HG03565 (cell line): ENCODE measurements around the gene TACC3.

Experiments used
- ATAC-seq: cut with Tn5 transposase; IDR thresholded peaks from one replicate; pipeline ENCODE4 v1.9.1; 2021; ENCODE audit warnings: mild to moderate bottlenecking, moderate library complexity; ENCODE audit not compliant: unreplicated experiment

Gene TACC3

DNA sequence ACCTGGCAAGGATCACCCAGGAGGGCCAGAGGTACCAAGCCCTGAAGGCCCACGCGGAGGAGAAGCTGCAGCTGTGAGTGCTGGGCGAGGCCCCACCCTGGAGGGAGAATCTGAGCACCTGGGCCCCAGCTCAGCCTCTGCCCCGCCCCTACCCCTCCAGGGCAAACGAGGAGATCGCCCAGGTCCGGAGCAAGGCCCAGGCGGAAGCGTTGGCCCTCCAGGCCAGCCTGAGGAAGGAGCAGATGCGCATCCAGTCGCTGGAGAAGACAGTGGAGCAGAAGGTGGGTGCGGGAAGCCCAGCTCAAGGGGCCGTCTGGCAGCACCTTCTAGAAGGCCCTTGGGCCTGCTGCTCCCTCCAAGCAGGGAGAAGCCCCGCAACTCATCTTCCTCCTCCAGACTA lies 23.2 kb downstream of the TACC3 start:
- ATAC-seq = no peak

DNA sequence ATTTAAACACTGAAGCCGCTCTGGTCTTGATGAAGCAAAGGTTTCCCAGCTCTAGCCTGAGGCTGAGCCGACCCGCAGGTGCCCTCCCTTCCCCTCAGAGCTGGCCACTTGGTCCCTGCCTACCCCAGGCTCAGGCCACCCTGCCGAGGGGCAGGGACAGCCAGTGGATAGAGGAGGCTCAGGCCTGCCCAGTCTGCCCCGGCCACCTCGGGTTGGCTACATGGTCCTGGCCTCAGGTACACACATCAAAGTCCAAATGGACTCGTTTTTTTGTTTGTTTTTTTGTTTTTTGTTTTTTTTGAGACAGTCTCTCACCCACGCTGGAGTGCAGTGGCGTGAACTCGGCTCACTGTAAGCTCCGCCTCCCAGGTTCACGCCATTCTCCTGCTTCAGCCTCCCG lies 23.8 kb downstream of the TACC3 start:
- no peak for ATAC-seq

GRCh38 chr4:1745697-1746096 lies 24.4 kb downstream of the TACC3 start:
- no peak for ATAC-seq

GRCh38 chr4:1746265-1746691 lies 25.0 kb downstream of the TACC3 start:
- ATAC-seq = no peak

GRCh38 chr4:1746919-1747602 lies 25.7 kb downstream of the TACC3 start:
- ATAC-seq = no peak

GRCh38 chr4:1747603-1747967 lies 26.3 kb downstream of the TACC3 start:
- no peak for ATAC-seq

DNA sequence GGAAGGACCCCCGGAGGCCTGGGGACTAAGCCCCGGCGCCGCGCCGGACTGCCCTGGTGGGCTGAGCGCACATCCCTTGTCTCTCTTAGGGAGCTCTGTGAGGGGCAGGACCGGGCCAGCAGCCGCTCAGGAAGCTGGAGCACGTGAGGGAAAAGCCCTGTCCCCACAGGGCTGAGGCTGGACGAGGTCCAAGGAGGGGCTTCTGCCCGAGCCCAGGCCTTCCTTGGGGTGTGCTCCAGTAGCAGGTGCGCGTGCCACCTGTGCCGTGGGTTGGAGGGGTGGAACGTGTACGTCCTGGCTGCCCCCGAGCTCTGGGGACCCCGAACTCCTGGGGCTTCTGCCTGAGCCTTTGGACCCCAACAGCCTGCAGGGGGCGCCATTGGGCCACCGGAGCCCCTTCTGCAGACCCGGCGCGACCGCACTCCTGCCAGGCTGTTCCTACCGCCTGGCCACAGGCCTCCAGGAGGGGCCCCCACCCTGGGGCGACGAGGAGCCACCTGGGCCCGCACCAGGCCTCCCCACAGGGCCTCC lies 27.2 kb downstream of the TACC3 start:
- ATAC-seq = no peak

GRCh38 chr4:1749370-1749769 lies 28.0 kb downstream of the TACC3 start:
- ATAC-seq = no peak

GRCh38 chr4:1749826-1750225 lies 28.5 kb downstream of the TACC3 start:
- no peak for ATAC-seq

DNA sequence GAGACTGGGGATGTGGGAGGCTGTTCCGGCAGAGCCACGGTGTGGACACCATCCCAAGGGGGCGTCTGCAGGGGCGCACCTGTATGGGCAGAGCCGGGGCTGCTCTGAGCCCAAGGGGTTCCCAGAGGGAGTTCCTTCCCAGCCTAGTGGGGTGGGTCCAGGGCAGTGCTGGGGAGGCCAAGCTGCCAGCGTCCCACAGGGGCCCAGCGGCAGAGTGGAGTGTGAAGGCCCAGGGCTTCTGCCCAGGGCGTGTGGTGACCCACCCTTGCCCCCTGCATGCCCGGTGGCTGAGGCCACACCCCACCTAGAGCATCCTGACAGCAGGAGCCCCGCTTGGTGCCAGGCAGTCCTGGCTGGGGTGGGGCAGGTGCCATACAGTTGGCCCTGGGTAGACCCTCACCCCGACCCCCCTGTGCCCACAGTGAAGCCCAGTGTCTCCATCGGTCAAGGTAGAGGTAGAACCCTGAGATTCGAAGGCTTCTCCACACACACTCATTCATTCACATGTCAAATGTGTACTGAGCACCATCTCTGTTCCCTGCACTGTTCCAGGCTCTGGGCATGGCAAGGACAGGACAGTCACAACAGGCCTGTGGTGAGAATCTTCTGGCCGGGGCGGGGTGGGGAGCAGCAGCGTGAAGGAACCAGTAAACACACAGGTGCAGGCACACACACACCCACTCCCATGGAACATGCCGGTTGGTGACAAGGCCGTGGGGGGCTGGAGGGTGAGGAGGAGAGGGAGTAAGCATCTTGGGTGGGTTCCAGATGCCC lies 29.2 kb downstream of the TACC3 start:
- no peak for ATAC-seq

DNA sequence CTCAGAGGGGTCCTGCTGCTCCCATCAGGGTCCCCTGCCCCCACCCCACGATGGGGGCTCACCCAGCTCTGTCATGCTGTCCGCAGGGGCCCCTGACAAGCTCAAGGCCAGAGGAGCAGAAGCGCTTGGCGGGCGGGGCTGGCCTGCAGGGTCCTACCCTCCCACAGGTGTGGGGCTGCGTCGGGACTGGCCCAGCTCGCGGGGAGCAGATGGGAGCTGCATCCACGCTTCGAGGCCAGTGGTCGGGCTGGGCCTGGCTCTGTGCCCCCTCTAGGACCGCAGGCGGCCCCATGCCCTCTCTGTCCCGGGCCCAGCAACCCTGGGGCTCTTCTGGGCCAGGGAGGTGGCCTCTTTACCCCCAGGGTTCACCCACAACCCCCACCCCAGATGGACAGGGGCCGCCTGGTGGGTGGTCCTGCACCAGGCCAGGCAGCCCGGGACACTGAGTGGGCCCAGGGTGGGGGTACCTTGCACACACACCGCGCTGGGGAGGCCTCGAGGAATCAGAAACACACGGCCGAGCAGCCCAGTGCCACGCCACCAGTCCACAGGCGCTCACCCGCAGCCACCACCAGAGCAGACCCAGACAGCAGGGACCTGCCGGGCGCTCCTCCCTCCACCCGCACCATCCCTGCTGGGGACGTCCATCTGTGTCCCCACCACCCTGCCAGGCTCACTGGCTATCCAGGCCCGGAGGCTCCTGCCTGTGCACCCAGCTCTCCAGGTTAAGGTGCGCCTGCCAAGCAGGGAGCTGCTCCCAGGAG lies 30.0 kb downstream of the TACC3 start:
- ATAC-seq = no peak

DNA sequence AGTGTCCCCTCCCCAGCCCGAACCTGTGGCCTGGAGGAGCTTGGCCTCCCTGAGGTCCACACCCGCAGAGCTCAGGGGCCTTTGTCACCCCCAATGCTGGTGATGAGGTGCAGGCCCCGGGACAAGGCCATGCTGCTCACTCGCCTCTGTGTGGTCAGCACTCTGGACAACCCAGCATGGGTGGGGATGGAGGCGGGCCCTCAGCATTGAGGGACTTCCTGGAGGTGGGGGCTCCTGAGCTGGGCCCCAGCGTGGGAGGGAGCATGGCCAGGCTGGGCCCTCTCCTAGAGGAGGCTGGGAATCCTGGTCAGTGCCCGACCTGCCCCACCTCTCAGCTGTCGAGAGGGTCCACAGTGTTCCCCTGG lies 30.6 kb downstream of the TACC3 start:
- ATAC-seq = no peak

DNA sequence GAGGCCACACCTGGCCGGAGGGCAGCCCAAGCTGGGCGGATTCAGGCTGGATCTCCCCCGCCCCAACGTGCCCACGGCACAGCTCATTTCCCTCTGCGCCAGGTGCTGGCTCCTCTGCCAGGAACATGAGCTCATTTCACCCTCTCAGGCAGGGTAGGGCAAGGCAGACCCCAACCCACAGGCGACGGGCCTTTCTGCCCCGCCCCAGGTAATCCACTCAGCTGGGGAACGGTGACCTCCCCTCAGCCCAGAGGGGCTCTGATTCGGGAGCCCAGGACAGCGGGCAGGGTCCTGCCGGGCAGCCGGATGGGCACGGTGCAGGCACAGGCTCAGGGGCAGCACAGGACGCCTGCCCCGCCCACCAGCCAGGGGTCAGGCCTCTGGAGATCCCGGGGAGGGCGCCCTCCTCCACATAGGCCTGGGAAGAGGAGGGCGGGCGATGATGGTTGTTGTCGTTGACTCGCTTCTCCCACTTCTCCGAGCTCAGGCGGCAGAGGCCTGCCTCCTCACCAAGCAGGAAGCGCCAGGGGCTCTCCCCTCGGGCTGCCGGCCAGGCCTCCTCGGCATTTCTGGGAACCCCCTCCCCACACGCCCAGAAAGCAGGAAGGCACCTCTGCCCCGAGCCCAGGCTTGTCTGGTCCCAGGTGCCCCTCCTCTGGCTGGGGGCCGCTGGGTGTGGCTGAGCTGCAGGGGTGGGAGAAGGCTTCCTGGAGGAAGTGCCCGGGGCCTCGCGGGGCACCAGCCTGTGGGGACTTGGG lies 31.1 kb downstream of the TACC3 start:
- no peak for ATAC-seq

- ATAC-seq = no peak
Observed at GRCh38 chr4:1753294-1753696, 32.0 kb downstream of the TACC3 start.

GRCh38 chr4:1753697-1754311 lies 32.5 kb downstream of the TACC3 start:
- ATAC-seq = no peak

- no peak for ATAC-seq
Observed at GRCh38 chr4:1754336-1754735, 33.0 kb downstream of the TACC3 start.

GRCh38 chr4:1755297-1755696 lies 34.0 kb downstream of the TACC3 start:
- ATAC-seq = no peak

DNA sequence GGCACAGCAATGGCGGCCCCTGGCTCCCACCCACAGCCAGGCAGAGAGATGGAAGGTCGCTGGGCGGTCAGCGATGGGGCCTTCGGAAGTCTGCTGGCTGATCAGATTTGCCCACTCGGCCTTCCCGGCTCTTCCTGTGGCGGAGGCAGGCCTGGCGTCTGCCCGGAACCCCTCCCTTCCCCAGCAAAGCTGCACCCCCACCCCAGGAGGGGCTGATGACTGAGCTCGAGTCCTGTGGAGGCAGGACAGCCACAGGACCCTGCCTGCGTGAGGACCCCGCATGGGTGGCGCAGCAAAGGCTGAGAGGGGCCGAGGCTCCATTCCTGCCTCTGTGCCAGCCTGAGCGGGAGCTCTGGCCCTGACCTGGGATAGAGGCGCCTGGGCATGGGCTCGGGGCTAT lies 34.8 kb downstream of the TACC3 start:
- ATAC-seq = no peak

DNA sequence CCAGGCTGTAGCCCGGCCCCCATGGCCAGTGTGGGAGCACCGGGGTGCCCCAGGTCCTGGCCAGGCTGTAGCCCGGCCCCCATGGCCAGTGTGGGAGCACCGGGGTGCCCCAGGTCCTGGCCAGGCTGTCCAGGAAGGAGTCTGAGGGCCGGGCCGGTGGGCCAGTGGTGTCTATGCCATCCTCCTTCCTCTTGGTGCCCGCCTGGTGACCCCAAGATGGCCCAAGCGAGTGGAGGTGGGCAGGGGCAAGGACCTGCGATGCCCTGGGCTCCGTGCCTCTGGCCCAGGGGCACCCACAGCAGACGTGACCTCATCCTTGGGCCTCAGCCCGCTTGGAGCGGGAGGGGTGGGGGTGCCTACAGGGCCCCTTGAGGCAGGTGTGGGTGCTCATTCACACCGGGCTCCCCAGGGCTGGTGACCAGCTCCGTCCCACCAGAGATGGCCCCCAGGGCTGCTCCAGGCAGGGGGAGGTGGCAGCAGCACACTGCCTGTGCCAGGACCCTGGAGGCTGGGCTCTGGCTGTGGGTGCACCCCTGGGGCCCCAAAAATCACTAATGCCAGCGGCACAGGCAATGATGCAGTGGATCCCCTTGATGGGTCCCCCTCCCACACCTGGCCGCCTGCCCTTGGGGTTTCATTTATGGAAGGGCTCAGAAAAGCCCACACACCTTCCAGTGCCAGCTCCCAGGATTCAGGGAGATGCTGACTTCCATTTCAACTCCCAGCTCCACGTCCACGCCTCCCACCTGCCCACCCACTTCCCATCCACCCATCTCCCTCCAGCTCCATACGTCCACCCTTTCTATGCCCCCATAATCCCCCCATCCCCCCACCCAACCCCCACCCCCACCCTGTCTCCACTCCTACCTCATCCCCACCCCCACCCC lies 35.8 kb downstream of the TACC3 start:
- ATAC-seq = no peak

DNA sequence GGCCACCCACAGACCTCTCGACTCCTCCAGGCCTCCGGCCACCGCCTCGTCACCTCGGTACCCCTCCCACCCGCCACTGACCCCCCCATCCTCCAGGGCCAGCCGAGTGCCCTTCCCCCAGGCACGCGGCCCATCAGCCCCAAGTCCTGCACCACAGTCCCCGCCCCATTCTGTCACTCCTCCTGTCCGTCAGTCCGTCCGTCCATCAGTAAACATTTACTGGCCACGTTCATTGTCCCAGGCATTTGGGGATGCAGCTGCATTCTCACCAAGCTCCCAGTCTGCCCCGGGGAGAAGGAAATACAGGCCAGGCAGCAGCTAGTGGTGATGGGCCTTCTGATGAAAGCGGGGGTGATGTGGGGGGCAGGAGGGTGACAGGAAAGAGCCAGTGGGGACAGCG lies 36.5 kb downstream of the TACC3 start:
- no peak for ATAC-seq
